Measurements from ENCODE around the gene TRNP1. TPM values are rescaled to one million over a fixed set of nuclear protein-coding genes. Genes with fewer than 3 reads are reported as not detected.

TRNP1 gene
- total RNA-seq, 1 donor from 2014 or later = 2.2 TPM

GRCh38 chr1:26959722-26960624, 33.5 kb upstream of the TRNP1 start, which contains the start of gene KDF1:
TSS of gene KDF1 (minus strand) at chr1:26960468. CDS start at chr1:26952380, 8,088 bp downstream.
- H3K9me3 Mint-ChIP-seq = no peaks in the 10 kb centered on the region
- peaks cover 6% of the 10 kb centered on the region for H3K4me1 Mint-ChIP-seq
- no peak within 1 kb of the TSS for H3K27ac Mint-ChIP-seq
- H3K4me3 Mint-ChIP-seq = peak within 1 kb of the TSS; percentile 74
- DNase-seq = peak; percentile 77
- intact Hi-C loops (cut with micrococcal nuclease) = no loop called here
- H3K27me3 Mint-ChIP-seq = peaks cover 60% of the 10 kb centered on the region
- no peaks in the 10 kb centered on the region for H3K36me3 Mint-ChIP-seq (ENCODE audit: low read depth)

- intact Hi-C loops (cut with micrococcal nuclease) = no loop called here
- Mint-ChIP-seq H3K4me3 (peak overlapping the region; percentile 74), H3K36me3 (ENCODE audit: low read depth) (no peaks in the 10 kb centered on the region), H3K27me3 (peaks cover 60% of the 10 kb centered on the region), H3K27ac (no peak overlapping the region), H3K4me1 (peaks cover 6% of the 10 kb centered on the region), H3K9me3 (no peaks in the 10 kb centered on the region)
- no peak for DNase-seq
Measured at GRCh38 chr1:26960625-26960966, 32.9 kb upstream of the TRNP1 start.

- no peaks in the 10 kb centered on the region for H3K36me3 Mint-ChIP-seq (ENCODE audit: low read depth)
- H3K4me3 Mint-ChIP-seq = no peak overlapping the region
- intact Hi-C loops (cut with micrococcal nuclease) = no loop called here
- H3K27me3 Mint-ChIP-seq = peaks cover 61% of the 10 kb centered on the region
- no peak for DNase-seq
- no peaks in the 10 kb centered on the region for H3K9me3 Mint-ChIP-seq
- H3K4me1 Mint-ChIP-seq = peaks cover 6% of the 10 kb centered on the region
- H3K27ac Mint-ChIP-seq = no peak overlapping the region
Measured at GRCh38 chr1:26961826-26962225, 31.7 kb upstream of the TRNP1 start.

GRCh38 chr1:26965213-26965612, 28.3 kb upstream of the TRNP1 start:
- H3K27ac Mint-ChIP-seq = no peak overlapping the region
- no peaks in the 10 kb centered on the region for H3K9me3 Mint-ChIP-seq
- intact Hi-C loops (cut with micrococcal nuclease) = no loop called here
- DNase-seq = no peak
- H3K27me3 Mint-ChIP-seq = peaks cover 45% of the 10 kb centered on the region
- H3K36me3 Mint-ChIP-seq (ENCODE audit: low read depth) = no peaks in the 10 kb centered on the region
- no peak overlapping the region for H3K4me3 Mint-ChIP-seq
- peaks cover 6% of the 10 kb centered on the region for H3K4me1 Mint-ChIP-seq

GRCh38 chr1:26965628-26966027, 27.9 kb upstream of the TRNP1 start:
- Mint-ChIP-seq H3K4me3 (no peak overlapping the region), H3K36me3 (ENCODE audit: low read depth) (no peaks in the 10 kb centered on the region), H3K27ac (no peak overlapping the region), H3K9me3 (no peaks in the 10 kb centered on the region), H3K27me3 (peaks cover 45% of the 10 kb centered on the region), H3K4me1 (peaks cover 4% of the 10 kb centered on the region)
- intact Hi-C loops (cut with micrococcal nuclease) = no loop called here
- DNase-seq = no peak

GRCh38 chr1:26970810-26971209, 22.7 kb upstream of the TRNP1 start:
- H3K36me3 Mint-ChIP-seq (ENCODE audit: low read depth) = no peaks in the 10 kb centered on the region
- intact Hi-C loops (cut with micrococcal nuclease) = no loop called here
- H3K4me1 Mint-ChIP-seq = peaks cover 7% of the 10 kb centered on the region
- no peak overlapping the region for H3K27ac Mint-ChIP-seq
- no peak overlapping the region for H3K4me3 Mint-ChIP-seq
- no peaks in the 10 kb centered on the region for H3K9me3 Mint-ChIP-seq
- DNase-seq = no peak
- peaks cover 11% of the 10 kb centered on the region for H3K27me3 Mint-ChIP-seq

GRCh38 chr1:26971590-26971989, 21.9 kb upstream of the TRNP1 start:
- Mint-ChIP-seq H3K4me1 (peaks cover 7% of the 10 kb centered on the region), H3K36me3 (ENCODE audit: low read depth) (no peaks in the 10 kb centered on the region), H3K9me3 (no peaks in the 10 kb centered on the region), H3K27me3 (peaks cover 9% of the 10 kb centered on the region), H3K4me3 (no peak overlapping the region), H3K27ac (no peak overlapping the region)
- no peak for DNase-seq
- intact Hi-C loops (cut with micrococcal nuclease) = no loop called here

- Mint-ChIP-seq H3K4me3 (no peak overlapping the region), H3K27me3 (peaks cover 7% of the 10 kb centered on the region), H3K4me1 (peaks cover 7% of the 10 kb centered on the region), H3K9me3 (no peaks in the 10 kb centered on the region), H3K27ac (no peak overlapping the region), H3K36me3 (ENCODE audit: low read depth) (no peaks in the 10 kb centered on the region)
- DNase-seq = no peak
- intact Hi-C loops (cut with micrococcal nuclease) = no loop called here
Measured at GRCh38 chr1:26972390-26972789, 21.1 kb upstream of the TRNP1 start.

GRCh38 chr1:26972821-26973220, 20.7 kb upstream of the TRNP1 start:
- no peaks in the 10 kb centered on the region for H3K36me3 Mint-ChIP-seq (ENCODE audit: low read depth)
- H3K27ac Mint-ChIP-seq = no peak overlapping the region
- intact Hi-C loops (cut with micrococcal nuclease) = no loop called here
- H3K4me1 Mint-ChIP-seq = peaks cover 7% of the 10 kb centered on the region
- peaks cover 7% of the 10 kb centered on the region for H3K27me3 Mint-ChIP-seq
- no peak overlapping the region for H3K4me3 Mint-ChIP-seq
- no peak for DNase-seq
- H3K9me3 Mint-ChIP-seq = no peaks in the 10 kb centered on the region

GRCh38 chr1:26976621-26977510, 16.6 kb upstream of the TRNP1 start:
- Mint-ChIP-seq H3K4me1 (peaks cover 7% of the 10 kb centered on the region), H3K4me3 (no peak overlapping the region), H3K9me3 (no peaks in the 10 kb centered on the region), H3K27me3 (peaks cover 13% of the 10 kb centered on the region), H3K27ac (no peak overlapping the region), H3K36me3 (ENCODE audit: low read depth) (no peaks in the 10 kb centered on the region)
- no peak for DNase-seq
- intact Hi-C loops (cut with micrococcal nuclease) = no loop called here

GRCh38 chr1:26978901-26979300, 14.6 kb upstream of the TRNP1 start:
- Mint-ChIP-seq H3K36me3 (ENCODE audit: low read depth) (no peaks in the 10 kb centered on the region), H3K9me3 (no peaks in the 10 kb centered on the region), H3K27me3 (peaks cover 15% of the 10 kb centered on the region), H3K4me3 (no peak overlapping the region), H3K27ac (no peak overlapping the region), H3K4me1 (no peaks in the 10 kb centered on the region)
- DNase-seq = no peak
- intact Hi-C loops (cut with micrococcal nuclease) = no loop called here

- Mint-ChIP-seq H3K36me3 (ENCODE audit: low read depth) (no peaks in the 10 kb centered on the region), H3K9me3 (no peaks in the 10 kb centered on the region), H3K27me3 (peaks cover 24% of the 10 kb centered on the region), H3K4me3 (no peak overlapping the region), H3K27ac (no peak overlapping the region), H3K4me1 (no peaks in the 10 kb centered on the region)
- intact Hi-C loops (cut with micrococcal nuclease) = no loop called here
- no peak for DNase-seq
Measured at GRCh38 chr1:26981146-26981846, 12.2 kb upstream of the TRNP1 start.

GRCh38 chr1:26983863-26984262, 9.6 kb upstream of the TRNP1 start:
- H3K4me1 Mint-ChIP-seq = no peaks in the 10 kb centered on the region
- peaks cover 34% of the 10 kb centered on the region for H3K27me3 Mint-ChIP-seq
- H3K36me3 Mint-ChIP-seq (ENCODE audit: low read depth) = no peaks in the 10 kb centered on the region
- H3K4me3 Mint-ChIP-seq = no peak overlapping the region
- no peaks in the 10 kb centered on the region for H3K9me3 Mint-ChIP-seq
- DNase-seq = no peak
- intact Hi-C loops (cut with micrococcal nuclease) = no loop called here
- no peak overlapping the region for H3K27ac Mint-ChIP-seq

GRCh38 chr1:26984291-26984690, 9.2 kb upstream of the TRNP1 start:
- Mint-ChIP-seq H3K27ac (no peak overlapping the region), H3K36me3 (ENCODE audit: low read depth) (no peaks in the 10 kb centered on the region), H3K9me3 (no peaks in the 10 kb centered on the region), H3K27me3 (peaks cover 35% of the 10 kb centered on the region), H3K4me3 (no peak overlapping the region), H3K4me1 (no peaks in the 10 kb centered on the region)
- intact Hi-C loops (cut with micrococcal nuclease) = no loop called here
- DNase-seq = no peak
